Tibial artery (tissue), 4 donors: ENCODE results near the gene SARDH.

Experiments used
- DNase-seq, 2 donors: peaks; one replicate each; pipeline ENCODE4 v3.0.0-alpha.2; 2019
- H3K27ac ChIP-seq, 2 donors: fragments of 200-600 bp; sonication (generic) in 1 of 2; 1 replicate in 1 of 2; 2 replicates in 1 of 2; pipeline ENCODE4 v1.5.1; 2018 to 2019; ENCODE audit warnings: mild to moderate bottlenecking in 1 of 2
- H3K27me3 ChIP-seq, 2 donors: fragments of 200-600 bp; sonication (generic) in 1 of 2; one replicate each; pipeline versions ENCODE4 v1.5.1 to v1.6.0; 2016 to 2019
- H3K36me3 ChIP-seq, 3 donors: fragments of 200-600 bp; sonication (generic) in 2 of 3; one replicate each; pipeline ENCODE4 v1.5.1; 2016 to 2019; ENCODE audit warnings: mild to moderate bottlenecking in 2 of 3
- H3K4me1 ChIP-seq, 4 donors: fragments of 200-600 bp; sonication (generic) in 2 of 4; 1 replicate in 3 of 4; 2 replicates in 1 of 4; pipeline ENCODE4 v1.5.1; 2016 to 2019
- H3K4me3 ChIP-seq, 2 donors: fragments of 200-600 bp; sonication (generic) in 1 of 2; 1 replicate in 1 of 2; 2 replicates in 1 of 2; pipeline ENCODE4 v1.5.1; 2018 to 2019; ENCODE audit warnings: mild to moderate bottlenecking in 2 of 2
- H3K9me3 ChIP-seq, 3 donors: fragments of 200-600 bp; sonication (generic) in 1 of 3; one replicate each; pipeline ENCODE4 v1.5.1; 2016 to 2019
- CTCF ChIP-seq, 2 experiments: fragments of 200-600 bp in 1 of 2; fragments of 450-650 bp in 1 of 2; IDR thresholded peaks; one replicate each; pipeline ENCODE4 v1.5.1; 2017 to 2019; ENCODE audit warnings: antibody characterized with exemption in 2 of 2, mild to moderate bottlenecking in 1 of 2, moderate library complexity in 1 of 2
- intact Hi-C: fragments of 100-400 bp; cut with DNase I; formaldehyde crosslinking; loops from one replicate; pipeline ENCODE4 v1.15.0; 2023; ENCODE audit warnings: low total_unique reads

Gene SARDH

GRCh38 chr9:133635533-133636531 lies 102.3 kb downstream of the SARDH start, which contains the start of gene DBH:
DBH (plus strand) TSS chr9:133636363; CDS start chr9:133636372, 9 bp downstream.
- Histone ChIP-seq H3K36me3 (no peaks in the 10 kb centered on the region), H3K9me3 (no peaks in the 10 kb centered on the region), H3K27ac (no peak within 1 kb of the TSS), H3K4me1 (no peaks in the 10 kb centered on the region), H3K4me3 (no peak within 1 kb of the TSS), H3K27me3 (peaks cover 0 to 81% of the 10 kb centered on the region in 2 donors)
- TF ChIP-seq CTCF (IDR thresholded peaks at IDR 0.05): no peak
- intact Hi-C loops: no loop called here
- no peak for DNase-seq

- no peak for DNase-seq
- intact Hi-C loops: no loop called here
- peaks cover 0 to 83% of the 10 kb centered on the region in 2 donors for H3K27me3 ChIP-seq
Observed at GRCh38 chr9:133635098-133635497, 103.1 kb downstream of the SARDH start.

GRCh38 chr9:133634081-133634691 lies 104.0 kb downstream of the SARDH start:
- no peak for DNase-seq
- Histone ChIP-seq H3K27me3 (peaks cover 0 to 83% of the 10 kb centered on the region in 2 donors), H3K9me3 (no peaks in the 10 kb centered on the region), H3K27ac (no peak overlapping the region), H3K4me3 (no peak overlapping the region), H3K36me3 (no peaks in the 10 kb centered on the region), H3K4me1 (no peaks in the 10 kb centered on the region)
- TF ChIP-seq CTCF (IDR thresholded peaks at IDR 0.05): no peak
- intact Hi-C loops: no loop called here

More at GRCh38 chr9:133635098-133635497, 103.1 kb downstream of the SARDH start:
- Histone ChIP-seq H3K4me3 (no peak overlapping the region), H3K36me3 (no peaks in the 10 kb centered on the region), H3K4me1 (no peaks in the 10 kb centered on the region), H3K27ac (no peak overlapping the region), H3K9me3 (no peaks in the 10 kb centered on the region)
- TF ChIP-seq CTCF (IDR thresholded peaks at IDR 0.05): no peak

- DNase-seq: no peak
- Histone ChIP-seq H3K27ac (no peak overlapping the region), H3K4me3 (no peak overlapping the region), H3K27me3 (peaks cover 0 to 82% of the 10 kb centered on the region in 2 donors), H3K4me1 (no peaks in the 10 kb centered on the region), H3K9me3 (no peaks in the 10 kb centered on the region), H3K36me3 (no peaks in the 10 kb centered on the region)
- intact Hi-C loops: no loop called here
- no peak for TF ChIP-seq CTCF (IDR thresholded peaks at IDR 0.05)
Observed at GRCh38 chr9:133633681-133634080, 104.5 kb downstream of the SARDH start.

- DNase-seq: no peak
- no peaks in the 10 kb centered on the region for H3K9me3 ChIP-seq
- TF ChIP-seq CTCF (IDR thresholded peaks at IDR 0.05): no peak
- H3K27me3 ChIP-seq: peaks cover 0 to 79% of the 10 kb centered on the region in 2 donors
- no peak overlapping the region for H3K27ac ChIP-seq
- no peak overlapping the region for H3K4me3 ChIP-seq
- no peaks in the 10 kb centered on the region for H3K4me1 ChIP-seq
- H3K36me3 ChIP-seq: no peaks in the 10 kb centered on the region
- intact Hi-C loops: no loop called here
Observed at GRCh38 chr9:133632806-133633680, 105.1 kb downstream of the SARDH start.
